Right cardiac atrium (tissue), 5 donors: ENCODE results near the gene ARHGEF35. TPM values are rescaled to one million over a fixed set of nuclear protein-coding genes. Genes with fewer than 3 reads are reported as not detected.
"Not testable (repeated sequence)": the region's sequence is repeated elsewhere in the genome, so short reads cannot be mapped to it uniquely, and the experiment has no call there.

Source experiments
- ATAC-seq, 2 donors: fragments of 200-7000 bp; cut with Tn5 transposase; one replicate each; pipeline versions ENCODE4 v1.8.0 to v1.9.1; 2020; ENCODE audit warnings: moderate library complexity in 2 of 2, mild to moderate bottlenecking in 1 of 2
- DNase-seq, 3 donors: peaks; one replicate each; pipeline ENCODE4 v3.0.0-alpha.2; 2020
- H3K27ac ChIP-seq: one replicate; pipeline ENCODE4 v1.5.1; 2013; ENCODE audit warnings: mild to moderate bottlenecking, low read length, control low read depth, moderate library complexity
- H3K27me3 ChIP-seq: one replicate; pipeline ENCODE4 v1.6.1; 2013; ENCODE audit not compliant: control insufficient read depth, insufficient read depth
- H3K4me1 ChIP-seq: one replicate; pipeline ENCODE4 v1.6.1; 2013; ENCODE audit warnings: low read length; ENCODE audit not compliant: control insufficient read depth, insufficient read depth
- H3K4me3 ChIP-seq: one replicate; pipeline ENCODE4 v1.5.1; 2013; ENCODE audit warnings: low read length, control low read depth
- H3K9me3 ChIP-seq: one replicate; pipeline ENCODE4 v1.6.1; 2013; ENCODE audit warnings: low read length; ENCODE audit not compliant: control insufficient read depth
- WGBS: extraction: QIAGEN DNeasy Blood & Tissue Kit; methylation state at CpG from one replicate; pipeline ENCODE4 v1.1.7; 2013; 5-methylcytosine and 5-hydroxymethylcytosine counted together
- intact Hi-C, 4 donors: fragments of 100-400 bp; cut with DNase I; formaldehyde crosslinking; loops; one replicate each; pipeline versions ENCODE4 v1.11.0 to v1.14.0; 2022 to 2023
- polyA plus RNA-seq: library from polyadenylated mRNA; stranded (reverse); fragments of 200-250 nt; gene quantifications from one replicate; pipeline ENCODE4 v1.2.3, GENCODE V29; 2013
- total RNA-seq, 4 donors: library from RNA; stranded (reverse); fragmentation: NEBNext Ultra II Directional; extraction: Animal tissue kit (Norgen Biotek cat#: 25700); gene quantifications; one replicate each; pipeline ENCODE4 v1.2.1, GENCODE V29; 2021
- donor health status: healthy with polysubstance abuse.
- donor health status: DM: no; HTN: yes; CAD: no.
- donor health status: DM: no; HTN: no; CAD: no.
- donor health status: DM: no; HTN: yes; CAD: no; lungs with severe emphysema.
- donor health status: DM: yes; HTN: yes; CAD: no.

Gene ARHGEF35
- total and polyA plus RNA-seq, 5 donors, result 0.29 to 4.1 (median 2.8) TPM

GRCh38 chr7:144218581-144218980, 22.9 kb upstream of the ARHGEF35 start:
- intact Hi-C loops, H3K4me3 ChIP-seq, H3K9me3 ChIP-seq, H3K27me3 ChIP-seq, ATAC-seq, H3K27ac ChIP-seq, H3K4me1 ChIP-seq: not testable (repeated sequence)
- WGBS, result 99% methylated on average over 1 of the region's 1 CpG
- peak in 1 of 3 donors; percentile 9 for DNase-seq

- H3K9me3 ChIP-seq, H3K27ac ChIP-seq, DNase-seq, H3K4me1 ChIP-seq, H3K27me3 ChIP-seq, H3K4me3 ChIP-seq, intact Hi-C loops: not testable (repeated sequence)
- ATAC-seq, result peak in 1 of 2 donors; percentile 27
Observed at GRCh38 chr7:144217200-144217599, 21.6 kb upstream of the ARHGEF35 start.

GRCh38 chr7:144205306-144205705, 9.7 kb upstream of the ARHGEF35 start:
- H3K9me3 ChIP-seq, intact Hi-C loops, H3K4me1 ChIP-seq, H3K4me3 ChIP-seq, H3K27ac ChIP-seq, H3K27me3 ChIP-seq, DNase-seq: not testable (repeated sequence)
- WGBS, result no CpG with 5 or more reads among the region's 5 CpGs
- peak in 1 of 2 donors; percentile 40 for ATAC-seq

GRCh38 chr7:144203086-144203485, 7.5 kb upstream of the ARHGEF35 start:
- no CpG with 5 or more reads among the region's 3 CpGs for WGBS

GRCh38 chr7:144201978-144202377, 6.3 kb upstream of the ARHGEF35 start:
- H3K4me3 ChIP-seq, ATAC-seq, H3K27me3 ChIP-seq, H3K27ac ChIP-seq, H3K4me1 ChIP-seq, H3K9me3 ChIP-seq, intact Hi-C loops, DNase-seq: not testable (repeated sequence)
- no CpG with 5 or more reads among the region's 1 CpG for WGBS

More at GRCh38 chr7:144203086-144203485, 7.5 kb upstream of the ARHGEF35 start:
- DNase-seq, ATAC-seq, H3K4me1 ChIP-seq, H3K27me3 ChIP-seq, H3K4me3 ChIP-seq, intact Hi-C loops, H3K9me3 ChIP-seq, H3K27ac ChIP-seq: not testable (repeated sequence)

- intact Hi-C loops, H3K27ac ChIP-seq, H3K9me3 ChIP-seq, H3K27me3 ChIP-seq, ATAC-seq, DNase-seq, H3K4me1 ChIP-seq, H3K4me3 ChIP-seq: not testable (repeated sequence)
- 53% methylated on average over 3 of the region's 4 CpGs for WGBS
Observed at GRCh38 chr7:144198934-144199333, 3.3 kb upstream of the ARHGEF35 start.

GRCh38 chr7:144194453-144194852, 1.2 kb downstream of the ARHGEF35 start:
- DNase-seq, H3K27ac ChIP-seq, ATAC-seq, H3K27me3 ChIP-seq, intact Hi-C loops, H3K4me1 ChIP-seq, H3K4me3 ChIP-seq, H3K9me3 ChIP-seq: not testable (repeated sequence)
- WGBS, result no CpG with 5 or more reads among the region's 6 CpGs

- intact Hi-C loops, H3K4me1 ChIP-seq, DNase-seq, H3K27ac ChIP-seq, H3K27me3 ChIP-seq, ATAC-seq, H3K9me3 ChIP-seq, H3K4me3 ChIP-seq: not testable (repeated sequence)
- no CpG with 5 or more reads among the region's 11 CpGs for WGBS
Observed at GRCh38 chr7:144193782-144194181, 1.9 kb downstream of the ARHGEF35 start.

GRCh38 chr7:144188578-144189171, 7.0 kb downstream of the ARHGEF35 start:
- DNase-seq, H3K4me3 ChIP-seq, H3K27me3 ChIP-seq, intact Hi-C loops, H3K27ac ChIP-seq, H3K9me3 ChIP-seq, H3K4me1 ChIP-seq: not testable (repeated sequence)
- ATAC-seq, result peak in 1 of 2 donors; percentile 36
- WGBS, result no CpG with 5 or more reads among the region's 3 CpGs

- H3K4me3 ChIP-seq, H3K27me3 ChIP-seq, H3K9me3 ChIP-seq, H3K4me1 ChIP-seq, H3K27ac ChIP-seq, intact Hi-C loops, DNase-seq: not testable (repeated sequence)
- ATAC-seq, result peak in 1 of 2 donors; percentile 31
- WGBS, result no CpG with 5 or more reads among the region's 5 CpGs
Observed at GRCh38 chr7:144187848-144188247, 7.8 kb downstream of the ARHGEF35 start.

GRCh38 chr7:144183166-144183565, 12.5 kb downstream of the ARHGEF35 start, which contains the start of gene CTAGE4:
Gene CTAGE4 (plus strand): TSS chr7:144183466. CDS start chr7:144183504, 38 bp downstream.
- H3K4me1 ChIP-seq, H3K27ac ChIP-seq, DNase-seq, ATAC-seq, H3K4me3 ChIP-seq, H3K9me3 ChIP-seq, intact Hi-C loops, H3K27me3 ChIP-seq: not testable (repeated sequence)
- no CpG with 5 or more reads among the region's 19 CpGs for WGBS

- H3K27ac ChIP-seq, ATAC-seq, H3K9me3 ChIP-seq, H3K4me1 ChIP-seq, H3K4me3 ChIP-seq, DNase-seq, H3K27me3 ChIP-seq: not testable (repeated sequence)
- intact Hi-C loops, result loop anchor here in 1 of 4 donors (10.0 kb wide), 1 partner anchor 216 kb away; no protein-coding TSS in a partner anchor
- 84% methylated on average over 1 of the region's 2 CpGs for WGBS
Observed at GRCh38 chr7:144179165-144179479, 16.5 kb downstream of the ARHGEF35 start.
